Mucosa of descending colon (tissue), 3 donors: ENCODE data around the gene PARP3. TPM values are rescaled to one million over a fixed set of nuclear protein-coding genes. Genes with fewer than 3 reads are reported as not detected.
A peak's percentile ranks its signal among the peaks of the same experiment; 100 is the strongest.
"Not testable (repeated sequence)": the region's sequence is repeated elsewhere in the genome, so short reads cannot be mapped to it uniquely, and the experiment has no call there.

Source experiments
- ATAC-seq: fragments of 200-7000 bp; cut with Tn5 transposase; one replicate; pipeline ENCODE4 v1.9.1; 2020; ENCODE audit warnings: mild to moderate bottlenecking, moderate library complexity
- DNase-seq, 3 donors: peaks; one replicate each; pipeline ENCODE4 v3.0.0-alpha.2; 2020
- H3K36me3 ChIP-seq: fragments of 200-600 bp; one replicate; pipeline ENCODE4 v1.8.0; 2021; ENCODE audit warnings: low read depth, mild to moderate bottlenecking
- H3K4me1 ChIP-seq: fragments of 200-600 bp; one replicate; pipeline ENCODE4 v1.8.0; 2021; ENCODE audit warnings: low read depth, mild to moderate bottlenecking
- H3K4me3 ChIP-seq: fragments of 200-600 bp; one replicate; pipeline ENCODE4 v1.8.0; 2021; ENCODE audit warnings: mild to moderate bottlenecking
- H3K9me3 ChIP-seq: fragments of 200-600 bp; one replicate; pipeline ENCODE4 v1.8.0; 2021; ENCODE audit warnings: mild to moderate bottlenecking
- intact Hi-C, 2 donors: fragments of 100-400 bp; cut with DNase I in 1 of 2; cut with micrococcal nuclease in 1 of 2; formaldehyde crosslinking; loops; one replicate each; pipeline versions ENCODE4 v1.11.0 to v1.11.1; 2022; cut with DNase I, micrococcal nuclease
- long read RNA-seq, 2 donors: library from polyadenylated mRNA; unstranded; transcript quantifications; one replicate each; pipeline ENCODE4 v2.0.0, GENCODE V29; 2019 to 2021
- total RNA-seq, 3 donors: library from RNA; stranded (reverse); fragmentation: NEBNext Ultra II Directional in 2 of 3; extraction: Animal tissue kit (Norgen Biotek cat#: 25700) in 2 of 3; gene quantifications; one replicate each; pipeline versions ENCODE4 v1.2.1 to v1.2.4, GENCODE V29; 2021 to 2023
- TF ChIP-seq, protein P1 (sequence below): fragments of 200-600 bp; IDR thresholded peaks from one replicate; pipeline ENCODE4 v1.8.0; 2022; ENCODE audit warnings: antibody characterized with exemption, mild to moderate bottlenecking
- donor health status: DM: no; HTN: no; CAD: no; lungs with moderate emphysema.
- donor health status: DM: no; HTN: no; CAD: no.
- donor health status: DM: no; HTN: yes; CAD: no.

PARP3 gene
- total RNA-seq: 10 to 100 TPM; 27.0 to 34.0 (median 29.2) TPM
- long read RNA-seq, donor 1, transcript PARP3-203 (11 exons, 2,360 nt): minor isoform, 5 of 50 reads
- long read RNA-seq, donor 1, transcript PARP3-201 (11 exons, 2,336 nt): major isoform, 11 of 50 reads
- long read RNA-seq, donor 1, partial matches to known transcripts: 13 of 50 reads
- long read RNA-seq, donor 1, other reads (novel, unspliced or antisense): 21 of 50 reads
- long read RNA-seq, donor 2, partial matches to known transcripts: 9 of 21 reads
- long read RNA-seq, donor 2, other reads (novel, unspliced or antisense): 11 of 21 reads

DNA sequence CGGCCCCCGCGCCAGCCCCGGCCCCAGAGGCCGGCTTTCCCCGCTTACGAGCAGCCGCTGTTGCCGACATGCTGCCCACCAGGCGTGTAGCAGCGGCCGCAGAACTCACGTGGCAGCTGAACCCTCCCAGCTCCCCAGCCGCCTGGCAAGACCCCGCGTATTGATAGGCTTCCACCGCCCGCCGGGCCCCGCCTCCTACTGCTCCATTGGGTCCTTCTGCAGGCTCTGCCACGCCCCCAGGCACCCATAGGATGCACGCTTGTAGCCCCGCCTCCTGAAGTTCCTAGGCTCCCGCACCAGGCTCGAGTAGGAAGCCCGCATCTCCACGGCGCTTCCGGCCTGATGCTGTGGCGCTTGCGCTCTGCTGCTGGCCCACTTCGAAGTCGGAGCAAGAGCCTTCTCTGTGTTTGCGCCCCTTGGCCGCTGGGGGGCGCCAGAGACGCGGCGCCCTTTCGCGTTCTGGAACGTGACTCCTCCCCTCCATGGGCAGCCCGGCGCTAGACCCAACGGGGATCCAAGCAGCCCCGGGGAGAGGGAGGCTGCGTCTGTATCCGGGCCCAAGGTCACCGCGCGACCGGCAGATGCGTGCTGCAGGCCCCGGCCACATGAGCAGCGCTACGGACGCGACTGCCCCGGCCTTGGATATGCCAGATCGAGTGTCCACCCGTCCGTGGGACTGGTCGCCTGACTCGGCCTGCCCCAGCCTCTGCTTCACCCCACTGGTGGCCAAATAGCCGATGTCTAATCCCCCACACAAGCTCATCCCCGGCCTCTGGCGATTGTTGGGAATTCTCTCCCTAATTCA lies at the start of gene PARP3, which contains the start of gene RRP9:
Gene PARP3 (plus strand): TSS at position 566 of the 805 bp plus-strand sequence. CDS start 993 bp downstream, outside the sequence.
Gene RRP9 (minus strand): TSS at position 107 of the 805 bp plus-strand sequence. CDS start 37 bp downstream, at position 70.
- Histone ChIP-seq H3K4me1 (peaks cover 22% of the 10 kb centered on the region), H3K36me3 (peaks cover 7% of the 10 kb centered on the region), H3K4me3 (peak within 1 kb of the TSS; percentile 72), H3K9me3 (no peaks in the 10 kb centered on the region)
- TF ChIP-seq, protein P1, sequence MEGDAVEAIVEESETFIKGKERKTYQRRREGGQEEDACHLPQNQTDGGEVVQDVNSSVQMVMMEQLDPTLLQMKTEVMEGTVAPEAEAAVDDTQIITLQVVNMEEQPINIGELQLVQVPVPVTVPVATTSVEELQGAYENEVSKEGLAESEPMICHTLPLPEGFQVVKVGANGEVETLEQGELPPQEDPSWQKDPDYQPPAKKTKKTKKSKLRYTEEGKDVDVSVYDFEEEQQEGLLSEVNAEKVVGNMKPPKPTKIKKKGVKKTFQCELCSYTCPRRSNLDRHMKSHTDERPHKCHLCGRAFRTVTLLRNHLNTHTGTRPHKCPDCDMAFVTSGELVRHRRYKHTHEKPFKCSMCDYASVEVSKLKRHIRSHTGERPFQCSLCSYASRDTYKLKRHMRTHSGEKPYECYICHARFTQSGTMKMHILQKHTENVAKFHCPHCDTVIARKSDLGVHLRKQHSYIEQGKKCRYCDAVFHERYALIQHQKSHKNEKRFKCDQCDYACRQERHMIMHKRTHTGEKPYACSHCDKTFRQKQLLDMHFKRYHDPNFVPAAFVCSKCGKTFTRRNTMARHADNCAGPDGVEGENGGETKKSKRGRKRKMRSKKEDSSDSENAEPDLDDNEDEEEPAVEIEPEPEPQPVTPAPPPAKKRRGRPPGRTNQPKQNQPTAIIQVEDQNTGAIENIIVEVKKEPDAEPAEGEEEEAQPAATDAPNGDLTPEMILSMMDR: peak; percentile 99
- intact Hi-C loops: no loop called here
- DNase-seq (peak; percentile 99 to 100 (median 100)), ATAC-seq (peak; percentile 91)

DNA sequence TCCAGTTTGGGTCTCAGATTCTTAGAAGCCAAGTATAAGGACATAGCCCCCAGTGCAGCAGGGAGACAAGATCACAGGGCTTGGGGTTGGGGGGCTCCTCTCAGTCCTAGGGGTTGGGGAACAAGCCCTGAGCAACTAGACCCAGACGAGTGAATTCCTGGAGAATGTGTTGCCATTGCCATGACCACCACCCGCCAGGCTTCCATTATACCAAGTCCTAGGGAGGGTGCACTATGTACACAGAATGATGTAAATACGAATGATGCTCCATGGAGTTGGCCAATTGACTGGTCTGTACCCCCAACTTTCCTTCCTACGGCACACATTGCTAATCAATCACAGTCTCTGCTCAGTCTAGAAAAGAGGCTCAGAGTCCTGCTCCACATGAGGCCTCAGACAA lies 47.8 kb upstream of the PARP3 start:
- intact Hi-C loops: no loop called here
- no peak overlapping the region for H3K4me3 ChIP-seq
- ATAC-seq (no peak), DNase-seq (no peak)
- no peaks in the 10 kb centered on the region for H3K4me1 ChIP-seq
- TF ChIP-seq, protein P1: no peak
- no peaks in the 10 kb centered on the region for H3K36me3 ChIP-seq
- H3K9me3 ChIP-seq: no peaks in the 10 kb centered on the region

DNA sequence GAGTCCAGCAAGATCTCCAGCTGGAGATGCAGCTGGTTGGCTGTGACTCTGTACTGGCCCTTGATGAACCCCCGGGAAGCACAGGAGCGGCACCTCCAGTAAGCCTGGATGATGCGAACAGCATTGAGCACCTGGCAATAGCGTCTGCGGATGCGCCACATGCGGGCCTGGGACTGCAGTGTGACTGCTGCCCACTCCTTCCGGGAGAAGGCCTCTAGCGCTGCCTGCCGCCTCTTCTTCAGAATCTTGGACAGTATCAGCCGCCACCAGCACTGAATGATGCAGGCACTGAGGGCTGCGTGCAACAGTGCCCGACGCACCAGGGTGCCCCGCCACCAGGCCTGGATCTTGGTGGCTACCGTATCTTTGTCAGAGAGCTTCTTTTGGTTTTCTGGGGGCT lies 47.2 kb upstream of the PARP3 start:
- H3K9me3 ChIP-seq: no peaks in the 10 kb centered on the region
- intact Hi-C loops: no loop called here
- no peak for DNase-seq
- no peak for ATAC-seq
- no peaks in the 10 kb centered on the region for H3K4me1 ChIP-seq
- H3K4me3 ChIP-seq: no peak overlapping the region
- H3K36me3 ChIP-seq: no peaks in the 10 kb centered on the region
- TF ChIP-seq, protein P1: no peak

DNA sequence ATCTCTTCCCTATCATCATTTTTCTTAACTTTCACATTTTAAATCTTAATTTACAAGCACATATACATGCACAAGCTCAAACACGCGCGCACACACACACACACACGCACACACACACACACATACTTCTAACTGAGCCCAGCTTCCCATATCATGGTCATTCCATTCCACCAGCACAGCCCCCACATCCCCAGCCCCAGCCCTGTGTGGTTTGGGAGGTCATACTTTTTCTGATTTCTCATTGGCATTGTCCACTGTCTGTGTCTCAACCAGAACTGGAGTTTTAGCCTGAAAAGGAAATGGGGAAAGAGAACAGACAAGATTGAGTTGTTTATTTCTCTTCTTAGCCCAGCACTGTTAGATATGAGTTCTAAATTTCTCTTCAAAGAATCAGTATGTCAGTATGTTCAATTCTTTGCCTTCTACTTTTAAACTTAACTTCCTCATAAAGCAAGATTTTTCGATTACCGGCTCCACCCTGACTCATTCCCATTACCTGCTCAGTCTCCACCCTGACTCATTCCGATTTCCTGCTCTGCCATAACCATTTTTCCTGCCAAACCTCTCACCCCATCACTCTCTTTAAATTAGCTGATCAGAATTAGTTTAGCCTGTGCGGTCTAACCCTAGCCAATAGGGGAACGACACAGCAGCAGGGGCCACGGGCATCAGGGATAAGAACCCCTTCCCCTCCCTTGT lies 45.4 kb upstream of the PARP3 start:
- ATAC-seq (no peak), DNase-seq (no peak)
- TF ChIP-seq, protein P1: no peak
- Histone ChIP-seq H3K4me3 (no peak overlapping the region), H3K36me3 (no peaks in the 10 kb centered on the region), H3K4me1 (no peaks in the 10 kb centered on the region), H3K9me3 (no peaks in the 10 kb centered on the region)
- intact Hi-C loops: no loop called here

DNA sequence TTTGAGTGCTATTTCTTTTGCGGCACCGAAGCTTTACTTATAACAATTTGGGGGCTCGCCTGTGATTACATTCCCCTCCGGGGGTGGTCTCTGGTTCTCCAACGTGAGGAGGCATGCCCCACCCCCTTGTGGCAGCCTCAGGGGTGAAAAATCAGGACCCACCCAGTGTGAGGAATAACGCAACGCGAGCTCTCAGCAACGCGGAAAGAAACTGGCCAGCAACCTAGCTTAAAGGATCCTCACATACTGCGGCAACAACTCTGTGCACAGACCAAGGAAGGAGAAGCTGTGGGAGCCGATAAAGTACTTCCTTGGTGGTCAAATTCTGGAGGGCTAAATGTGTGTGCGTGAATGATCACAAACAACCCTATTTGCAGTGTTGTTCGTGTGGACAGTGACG lies 44.8 kb upstream of the PARP3 start:
- no peak for ATAC-seq
- Histone ChIP-seq H3K4me3 (no peak overlapping the region), H3K4me1 (peaks cover 4% of the 10 kb centered on the region), H3K36me3 (no peaks in the 10 kb centered on the region), H3K9me3 (no peaks in the 10 kb centered on the region)
- intact Hi-C loops: no loop called here
- no peak for DNase-seq
- TF ChIP-seq, protein P1: no peak

DNA sequence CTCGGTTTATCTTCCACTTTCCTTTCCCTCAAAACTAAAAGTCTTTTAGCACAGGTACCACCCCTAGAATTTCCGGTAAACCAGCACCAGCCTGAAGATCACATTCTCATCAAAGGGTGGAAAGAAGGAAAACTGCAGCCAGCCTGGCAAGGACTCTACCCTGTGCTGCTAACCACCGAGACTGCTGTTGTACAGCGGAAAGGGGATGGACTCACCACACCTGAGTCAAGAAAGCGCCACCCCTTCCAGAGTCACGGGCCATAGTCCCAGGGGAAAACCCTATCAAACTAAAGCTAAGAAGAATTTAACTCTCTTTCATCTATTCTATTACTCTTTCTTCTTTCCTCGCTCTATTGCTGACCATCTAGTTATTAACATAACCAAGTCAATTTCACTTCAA lies 42.1 kb upstream of the PARP3 start:
- H3K4me1 ChIP-seq, H3K4me3 ChIP-seq, H3K36me3 ChIP-seq, H3K9me3 ChIP-seq, ATAC-seq, intact Hi-C loops, DNase-seq: not testable (repeated sequence)

DNA sequence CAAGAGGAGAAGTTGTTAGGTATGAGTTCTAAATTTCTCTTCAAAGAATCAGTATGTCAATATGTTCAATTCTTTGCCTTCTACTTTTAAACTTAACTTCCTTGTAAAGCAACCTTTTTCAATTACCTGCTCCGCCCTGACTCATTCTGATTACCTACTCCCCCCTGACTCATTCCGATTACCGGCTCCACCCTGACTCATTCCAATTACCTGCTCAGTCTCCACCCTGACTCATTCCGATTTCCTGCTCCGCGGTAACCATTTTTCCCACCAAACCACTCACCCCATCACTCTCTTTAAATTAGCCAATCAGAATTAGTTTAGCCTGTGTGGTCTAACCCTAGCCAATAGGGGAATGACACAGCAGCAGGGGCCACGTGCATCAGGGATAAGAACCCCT lies 39.8 kb upstream of the PARP3 start:
- DNase-seq (peak in 1 of 3 donors; percentile 46), ATAC-seq (peak; percentile 80)
- H3K4me1 ChIP-seq, H3K36me3 ChIP-seq, intact Hi-C loops, H3K9me3 ChIP-seq, H3K4me3 ChIP-seq: not testable (repeated sequence)
